ENCODE data around the gene GH1.

DNA sequence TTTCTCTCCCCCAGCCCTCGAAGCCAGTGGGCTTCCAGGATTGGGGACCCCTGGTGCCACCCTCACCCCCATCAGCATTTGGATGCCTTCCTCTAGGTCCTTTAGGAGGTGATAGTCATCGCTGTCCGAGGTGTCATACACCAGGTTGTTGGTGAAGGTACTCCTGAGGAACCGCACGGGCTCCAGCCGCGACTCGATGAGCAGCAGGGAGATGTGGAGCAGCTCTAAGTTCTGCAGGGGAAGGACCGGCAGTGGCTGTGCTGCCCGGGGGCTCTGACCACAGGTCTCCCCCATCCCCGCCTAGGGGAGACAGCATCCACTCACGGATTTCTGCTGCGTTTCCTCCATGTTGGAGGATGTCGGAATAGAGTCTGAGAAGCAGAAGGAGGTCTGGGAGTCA, 8.5 kb downstream of the GH1 start:
- TF ChIP-seq, protein P1, sequence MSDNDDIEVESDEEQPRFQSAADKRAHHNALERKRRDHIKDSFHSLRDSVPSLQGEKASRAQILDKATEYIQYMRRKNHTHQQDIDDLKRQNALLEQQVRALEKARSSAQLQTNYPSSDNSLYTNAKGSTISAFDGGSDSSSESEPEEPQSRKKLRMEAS (IDR thresholded peaks at IDR 0.05), result no peak
- TF ChIP-seq, protein P2, sequence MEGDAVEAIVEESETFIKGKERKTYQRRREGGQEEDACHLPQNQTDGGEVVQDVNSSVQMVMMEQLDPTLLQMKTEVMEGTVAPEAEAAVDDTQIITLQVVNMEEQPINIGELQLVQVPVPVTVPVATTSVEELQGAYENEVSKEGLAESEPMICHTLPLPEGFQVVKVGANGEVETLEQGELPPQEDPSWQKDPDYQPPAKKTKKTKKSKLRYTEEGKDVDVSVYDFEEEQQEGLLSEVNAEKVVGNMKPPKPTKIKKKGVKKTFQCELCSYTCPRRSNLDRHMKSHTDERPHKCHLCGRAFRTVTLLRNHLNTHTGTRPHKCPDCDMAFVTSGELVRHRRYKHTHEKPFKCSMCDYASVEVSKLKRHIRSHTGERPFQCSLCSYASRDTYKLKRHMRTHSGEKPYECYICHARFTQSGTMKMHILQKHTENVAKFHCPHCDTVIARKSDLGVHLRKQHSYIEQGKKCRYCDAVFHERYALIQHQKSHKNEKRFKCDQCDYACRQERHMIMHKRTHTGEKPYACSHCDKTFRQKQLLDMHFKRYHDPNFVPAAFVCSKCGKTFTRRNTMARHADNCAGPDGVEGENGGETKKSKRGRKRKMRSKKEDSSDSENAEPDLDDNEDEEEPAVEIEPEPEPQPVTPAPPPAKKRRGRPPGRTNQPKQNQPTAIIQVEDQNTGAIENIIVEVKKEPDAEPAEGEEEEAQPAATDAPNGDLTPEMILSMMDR (IDR thresholded peaks at IDR 0.05), result no peak
- no peak for TF ChIP-seq BHLHE40 (IDR thresholded peaks at IDR 0.05; ENCODE audit: low read depth, low read length)
- no peak for TF ChIP-seq POLR2A (IDR thresholded peaks at IDR 0.05; ENCODE audit: low read length)
- no peak for TF ChIP-seq SMC3 (IDR thresholded peaks at IDR 0.05)
- TF ChIP-seq RCOR1 (IDR thresholded peaks at IDR 0.05; ENCODE audit: low read depth, low read length), result no peak
- TF ChIP-seq, protein P3, sequence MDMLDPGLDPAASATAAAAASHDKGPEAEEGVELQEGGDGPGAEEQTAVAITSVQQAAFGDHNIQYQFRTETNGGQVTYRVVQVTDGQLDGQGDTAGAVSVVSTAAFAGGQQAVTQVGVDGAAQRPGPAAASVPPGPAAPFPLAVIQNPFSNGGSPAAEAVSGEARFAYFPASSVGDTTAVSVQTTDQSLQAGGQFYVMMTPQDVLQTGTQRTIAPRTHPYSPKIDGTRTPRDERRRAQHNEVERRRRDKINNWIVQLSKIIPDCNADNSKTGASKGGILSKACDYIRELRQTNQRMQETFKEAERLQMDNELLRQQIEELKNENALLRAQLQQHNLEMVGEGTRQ (IDR thresholded peaks at IDR 0.05), result no peak
- no peak for TF ChIP-seq CHD2 (IDR thresholded peaks at IDR 0.05; ENCODE audit: low read length, partially characterized antibody)
- TF ChIP-seq HDAC2 (IDR thresholded peaks at IDR 0.05), result no peak
- TF ChIP-seq, protein P4, sequence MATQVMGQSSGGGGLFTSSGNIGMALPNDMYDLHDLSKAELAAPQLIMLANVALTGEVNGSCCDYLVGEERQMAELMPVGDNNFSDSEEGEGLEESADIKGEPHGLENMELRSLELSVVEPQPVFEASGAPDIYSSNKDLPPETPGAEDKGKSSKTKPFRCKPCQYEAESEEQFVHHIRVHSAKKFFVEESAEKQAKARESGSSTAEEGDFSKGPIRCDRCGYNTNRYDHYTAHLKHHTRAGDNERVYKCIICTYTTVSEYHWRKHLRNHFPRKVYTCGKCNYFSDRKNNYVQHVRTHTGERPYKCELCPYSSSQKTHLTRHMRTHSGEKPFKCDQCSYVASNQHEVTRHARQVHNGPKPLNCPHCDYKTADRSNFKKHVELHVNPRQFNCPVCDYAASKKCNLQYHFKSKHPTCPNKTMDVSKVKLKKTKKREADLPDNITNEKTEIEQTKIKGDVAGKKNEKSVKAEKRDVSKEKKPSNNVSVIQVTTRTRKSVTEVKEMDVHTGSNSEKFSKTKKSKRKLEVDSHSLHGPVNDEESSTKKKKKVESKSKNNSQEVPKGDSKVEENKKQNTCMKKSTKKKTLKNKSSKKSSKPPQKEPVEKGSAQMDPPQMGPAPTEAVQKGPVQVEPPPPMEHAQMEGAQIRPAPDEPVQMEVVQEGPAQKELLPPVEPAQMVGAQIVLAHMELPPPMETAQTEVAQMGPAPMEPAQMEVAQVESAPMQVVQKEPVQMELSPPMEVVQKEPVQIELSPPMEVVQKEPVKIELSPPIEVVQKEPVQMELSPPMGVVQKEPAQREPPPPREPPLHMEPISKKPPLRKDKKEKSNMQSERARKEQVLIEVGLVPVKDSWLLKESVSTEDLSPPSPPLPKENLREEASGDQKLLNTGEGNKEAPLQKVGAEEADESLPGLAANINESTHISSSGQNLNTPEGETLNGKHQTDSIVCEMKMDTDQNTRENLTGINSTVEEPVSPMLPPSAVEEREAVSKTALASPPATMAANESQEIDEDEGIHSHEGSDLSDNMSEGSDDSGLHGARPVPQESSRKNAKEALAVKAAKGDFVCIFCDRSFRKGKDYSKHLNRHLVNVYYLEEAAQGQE (IDR thresholded peaks at IDR 0.05), result no peak

Measured in A549 (cell line).